Retinal pigment epithelial cell (primary cell): ENCODE measurements around the gene SEMA5A.

Experiments used
- DNase-seq: peaks from one replicate; pipeline ENCODE4 v3.0.0-alpha.2; 2010; ENCODE audit warnings: low read depth
- H3K4me3 ChIP-seq: 2 replicates; pipeline ENCODE4 v1.5.1; 2011; ENCODE audit warnings: mild to moderate bottlenecking, low read length, control low read depth, moderate library complexity
- CTCF ChIP-seq: conservative IDR thresholded peaks from 2 replicates; pipeline ENCODE4 v1.5.1; 2011; ENCODE audit warnings: low read depth, low read length, control low read depth, inconsistent platforms

SEMA5A gene

GRCh38 chr5:9082996-9083395 is 462.9 kb downstream of the SEMA5A start:
- no peak for DNase-seq
- TF ChIP-seq CTCF: no peak
- no peak overlapping the region for H3K4me3 ChIP-seq

- no peak for DNase-seq
- no peak overlapping the region for H3K4me3 ChIP-seq
- TF ChIP-seq CTCF: no peak
Observed at GRCh38 chr5:9072701-9073100, 473.2 kb downstream of the SEMA5A start.

GRCh38 chr5:9071524-9071923 is 474.4 kb downstream of the SEMA5A start:
- TF ChIP-seq CTCF: no peak

GRCh38 chr5:9071074-9071473 is 474.8 kb downstream of the SEMA5A start:
- TF ChIP-seq CTCF: no peak
- no peak overlapping the region for H3K4me3 ChIP-seq
- DNase-seq: no peak

More at GRCh38 chr5:9071524-9071923, 474.4 kb downstream of the SEMA5A start:
- no peak overlapping the region for H3K4me3 ChIP-seq
- DNase-seq: no peak

- no peak overlapping the region for H3K4me3 ChIP-seq
- TF ChIP-seq CTCF: no peak
- no peak for DNase-seq
Observed at GRCh38 chr5:9069650-9070049, 476.2 kb downstream of the SEMA5A start.

- no peak for DNase-seq
- no peak overlapping the region for H3K4me3 ChIP-seq
- no peak for TF ChIP-seq CTCF
Observed at GRCh38 chr5:9067154-9067553, 478.7 kb downstream of the SEMA5A start.

- no peak for DNase-seq
- no peak overlapping the region for H3K4me3 ChIP-seq
- TF ChIP-seq CTCF: no peak
Observed at GRCh38 chr5:9066349-9066748, 479.5 kb downstream of the SEMA5A start.
